Measurements from ENCODE around the gene SEMA3B.
A peak's percentile ranks its signal among the peaks of the same experiment; 100 is the strongest.
"Not testable (repeated sequence)": the region's sequence is repeated elsewhere in the genome, so short reads cannot be mapped to it uniquely, and the experiment has no call there.

Gene SEMA3B

GRCh38 chr3:50224639-50225038, 44.3 kb upstream of the SEMA3B start:
- Histone ChIP-seq H3K27me3 (ENCODE audit: control insufficient read depth, low read length) (peaks cover 2% of the 10 kb centered on the region; the same call in 1 of the 2 replicates), H3F3A (ENCODE audit: control insufficient read depth, insufficient read depth) (no peaks in the 10 kb centered on the region; the same call in 1 of the 2 replicates), H3K9me2 (replicated peaks; ENCODE audit: control insufficient read depth, low read length) (no peaks in the 10 kb centered on the region), H3K4me1 (ENCODE audit: control insufficient read depth, low read length) (peaks cover 45% of the 10 kb centered on the region), H3K4me2 (ENCODE audit: low read length) (no peak overlapping the region), H3K36me3 (ENCODE audit: control insufficient read depth, low read length) (no peaks in the 10 kb centered on the region; the same call in 1 of the 2 replicates), H3K9me3 (ENCODE audit: control insufficient read depth, insufficient read depth, low read length) (no peaks in the 10 kb centered on the region), H3K27ac (ENCODE audit: low read depth, low read length) (no peak overlapping the region), H4K20me1 (ENCODE audit: control insufficient read depth, insufficient read depth, low read depth, low read length) (no peaks in the 10 kb centered on the region), H3K4me3 (ENCODE audit: low read length) (no peak overlapping the region), H3K79me2 (ENCODE audit: control insufficient read depth, low read length) (peaks cover 15% of the 10 kb centered on the region)
- TF ChIP-seq EZH2phosphoT487 (IDR thresholded peaks at IDR 0.05; ENCODE audit: borderline replicate concordance, low read length): no peak

- Histone ChIP-seq H3K27ac (ENCODE audit: low read depth, low read length) (peak overlapping the region; percentile 71), H3K4me2 (ENCODE audit: low read length) (peak overlapping the region; percentile 100), H3K4me3 (ENCODE audit: low read length) (peak overlapping the region; percentile 71), H3K36me3 (ENCODE audit: control insufficient read depth, low read length) (no peaks in the 10 kb centered on the region; the same call in 1 of the 2 replicates), H3K9me3 (ENCODE audit: control insufficient read depth, insufficient read depth, low read length) (no peaks in the 10 kb centered on the region), H3K79me2 (ENCODE audit: control insufficient read depth, low read length) (peaks cover 18% of the 10 kb centered on the region), H3F3A (ENCODE audit: control insufficient read depth, insufficient read depth) (no peaks in the 10 kb centered on the region; the same call in 1 of the 2 replicates), H3K4me1 (ENCODE audit: control insufficient read depth, low read length) (peaks cover 46% of the 10 kb centered on the region), H3K9me2 (replicated peaks; ENCODE audit: control insufficient read depth, low read length) (no peaks in the 10 kb centered on the region), H3K27me3 (ENCODE audit: control insufficient read depth, low read length) (peaks cover 2% of the 10 kb centered on the region; the same call in 1 of the 2 replicates), H4K20me1 (ENCODE audit: control insufficient read depth, insufficient read depth, low read depth, low read length) (no peaks in the 10 kb centered on the region)
- TF ChIP-seq EZH2phosphoT487 (IDR thresholded peaks at IDR 0.05; ENCODE audit: borderline replicate concordance, low read length) (no peak), CTCF (IDR thresholded peaks at IDR 0.05; ENCODE audit: low read depth, low read length, poor library complexity, severe bottlenecking) (no peak)
Measured at GRCh38 chr3:50226888-50227389, 42.0 kb upstream of the SEMA3B start.

- Histone ChIP-seq H3K9me2 (replicated peaks; ENCODE audit: control insufficient read depth, low read length) (no peaks in the 10 kb centered on the region), H3K4me1 (ENCODE audit: control insufficient read depth, low read length) (peaks cover 46% of the 10 kb centered on the region), H3K27me3 (ENCODE audit: control insufficient read depth, low read length) (peaks cover 2% of the 10 kb centered on the region; the same call in 1 of the 2 replicates), H3K36me3 (ENCODE audit: control insufficient read depth, low read length) (no peaks in the 10 kb centered on the region; the same call in 1 of the 2 replicates), H3K79me2 (ENCODE audit: control insufficient read depth, low read length) (peaks cover 18% of the 10 kb centered on the region), H3K4me3 (ENCODE audit: low read length) (peak overlapping the region; percentile 71), H3F3A (ENCODE audit: control insufficient read depth, insufficient read depth) (no peaks in the 10 kb centered on the region; the same call in 1 of the 2 replicates), H4K20me1 (ENCODE audit: control insufficient read depth, insufficient read depth, low read depth, low read length) (no peaks in the 10 kb centered on the region), H3K4me2 (ENCODE audit: low read length) (peak overlapping the region; percentile 100), H3K27ac (ENCODE audit: low read depth, low read length) (peak overlapping the region; percentile 71), H3K9me3 (ENCODE audit: control insufficient read depth, insufficient read depth, low read length) (no peaks in the 10 kb centered on the region)
- TF ChIP-seq CTCF (IDR thresholded peaks at IDR 0.05; ENCODE audit: low read depth, low read length, poor library complexity, severe bottlenecking) (peak; percentile 75), EZH2phosphoT487 (IDR thresholded peaks at IDR 0.05; ENCODE audit: borderline replicate concordance, low read length) (no peak)
Measured at GRCh38 chr3:50227390-50228183, 41.4 kb upstream of the SEMA3B start.

- H3K36me3 ChIP-seq (ENCODE audit: control insufficient read depth, low read length); H3K27me3 ChIP-seq (ENCODE audit: control insufficient read depth, low read length); H3K9me2 ChIP-seq (replicated peaks; ENCODE audit: control insufficient read depth, low read length); H4K20me1 ChIP-seq (ENCODE audit: control insufficient read depth, insufficient read depth, low read depth, low read length); H3F3A ChIP-seq (ENCODE audit: control insufficient read depth, insufficient read depth); H3K9me3 ChIP-seq (ENCODE audit: control insufficient read depth, insufficient read depth, low read length): not testable (repeated sequence)
- peaks cover 18% of the 10 kb centered on the region for H3K79me2 ChIP-seq (ENCODE audit: control insufficient read depth, low read length)
- peaks cover 46% of the 10 kb centered on the region for H3K4me1 ChIP-seq (ENCODE audit: control insufficient read depth, low read length)
- peak overlapping the region; percentile 39 for H3K27ac ChIP-seq (ENCODE audit: low read depth, low read length)
- H3K4me3 ChIP-seq (ENCODE audit: low read length): peak overlapping the region; percentile 71
- H3K4me2 ChIP-seq (ENCODE audit: low read length): peak overlapping the region; percentile 100
Measured at GRCh38 chr3:50228184-50228763, 40.7 kb upstream of the SEMA3B start.
